ENCODE measurements around the gene SLC39A12.
A peak's percentile ranks its signal among the peaks of the same experiment; 100 is the strongest.

Gene SLC39A12

DNA sequence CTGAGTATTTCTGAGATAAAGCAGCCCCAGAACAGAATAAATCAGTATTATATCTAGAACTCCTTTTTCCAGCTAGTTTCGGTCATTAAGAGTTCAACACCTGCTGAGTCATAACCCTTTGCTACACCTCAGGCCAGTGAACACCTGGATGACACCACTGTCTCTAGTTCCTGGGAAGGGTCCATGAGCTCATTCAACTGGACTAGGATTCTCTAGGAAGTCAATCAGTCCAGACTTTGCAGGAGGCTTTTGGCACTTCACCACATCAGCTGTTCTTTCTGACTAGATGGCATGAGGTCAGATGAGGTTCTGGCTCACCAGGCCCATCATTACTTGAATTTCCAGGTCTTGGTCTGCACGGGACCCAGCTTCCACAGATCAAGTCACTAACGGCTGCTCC lies 11.7 kb downstream of the SLC39A12 start:
- DNase-seq (ENCODE audit: low read depth, low spot score) = no peak

DNA sequence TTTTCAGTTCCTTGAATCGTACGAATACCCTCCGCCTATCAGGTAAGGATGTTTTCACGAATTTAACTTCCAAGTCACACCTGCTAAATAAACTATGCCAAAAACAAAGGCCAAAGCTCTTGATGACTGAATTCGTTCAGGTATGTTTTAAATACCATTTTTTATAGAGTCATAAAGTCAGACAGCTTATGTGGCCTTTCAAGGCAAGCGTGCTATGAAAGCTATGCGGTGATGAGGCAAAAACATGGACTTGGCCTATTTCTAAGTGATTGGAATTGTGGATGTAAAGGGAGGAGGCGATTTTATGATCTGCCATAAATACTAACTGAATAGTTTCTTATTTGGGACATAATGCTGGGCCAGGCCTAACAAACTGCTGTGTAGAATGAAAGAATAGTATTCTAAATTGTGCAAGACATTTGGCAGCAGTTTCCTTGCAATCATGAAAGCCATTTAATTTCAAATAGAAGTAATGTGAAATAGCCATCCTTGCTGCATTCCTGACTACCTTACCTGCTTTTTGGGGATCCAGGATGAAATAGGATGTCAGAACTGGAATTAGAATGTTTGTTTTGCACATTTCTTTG lies 14.0 kb downstream of the SLC39A12 start:
- DNase-seq (ENCODE audit: low read depth, low spot score) = no peak

DNA sequence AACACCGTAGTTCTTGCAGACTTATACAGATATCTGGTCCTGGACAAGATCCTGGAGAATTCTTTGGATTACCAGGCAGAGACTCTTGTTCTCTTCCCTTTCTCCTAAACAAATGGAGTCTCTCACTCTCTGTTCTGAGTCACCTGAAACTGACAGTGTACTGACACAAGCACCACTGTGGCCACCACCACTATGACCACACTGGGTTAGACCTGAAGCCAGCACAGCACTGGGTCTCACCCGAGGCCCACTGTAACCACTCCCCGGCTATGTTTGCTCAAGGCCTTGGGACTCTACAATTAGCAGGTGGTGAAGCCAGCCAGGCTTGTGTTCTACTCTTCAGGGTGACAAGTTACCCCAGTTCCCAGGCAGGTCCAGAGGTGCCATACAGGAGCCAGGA lies 22.8 kb downstream of the SLC39A12 start:
- DNase-seq (ENCODE audit: low read depth, low spot score) = no peak

DNA sequence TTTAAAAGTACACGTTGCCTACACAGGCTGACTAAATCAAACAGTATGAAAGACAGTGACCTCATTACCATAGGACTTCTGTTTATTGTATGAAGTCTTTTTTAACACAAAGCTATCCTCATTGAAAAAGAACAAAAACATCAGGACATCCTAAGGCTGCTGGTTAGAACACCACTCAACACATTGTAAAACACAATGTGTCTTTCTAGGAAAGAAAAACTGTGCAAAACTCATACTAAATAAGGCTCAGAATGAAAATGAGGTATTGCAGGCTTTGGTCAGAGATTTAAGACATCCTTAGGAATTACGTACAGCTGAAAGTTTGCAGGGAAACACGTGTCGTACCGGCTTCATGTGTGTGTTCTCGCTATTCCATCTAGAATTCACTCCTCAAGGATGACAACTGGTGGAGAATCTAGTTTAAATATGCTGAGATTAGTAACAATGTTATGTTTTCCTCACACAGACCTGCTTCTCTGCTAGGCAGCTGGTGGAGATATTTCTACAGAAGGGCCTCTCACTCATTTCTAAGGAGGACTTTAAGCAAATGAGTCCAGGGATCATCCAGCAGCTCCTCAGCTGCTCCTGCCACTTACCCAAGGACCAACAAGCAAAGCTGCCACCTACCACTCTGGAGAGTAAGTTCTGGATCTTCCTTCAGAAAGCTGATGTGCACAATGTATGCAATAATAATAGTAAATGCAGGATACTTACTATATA lies 29.3 kb downstream of the SLC39A12 start:
- no peak for DNase-seq (ENCODE audit: low read depth, low spot score)

DNA sequence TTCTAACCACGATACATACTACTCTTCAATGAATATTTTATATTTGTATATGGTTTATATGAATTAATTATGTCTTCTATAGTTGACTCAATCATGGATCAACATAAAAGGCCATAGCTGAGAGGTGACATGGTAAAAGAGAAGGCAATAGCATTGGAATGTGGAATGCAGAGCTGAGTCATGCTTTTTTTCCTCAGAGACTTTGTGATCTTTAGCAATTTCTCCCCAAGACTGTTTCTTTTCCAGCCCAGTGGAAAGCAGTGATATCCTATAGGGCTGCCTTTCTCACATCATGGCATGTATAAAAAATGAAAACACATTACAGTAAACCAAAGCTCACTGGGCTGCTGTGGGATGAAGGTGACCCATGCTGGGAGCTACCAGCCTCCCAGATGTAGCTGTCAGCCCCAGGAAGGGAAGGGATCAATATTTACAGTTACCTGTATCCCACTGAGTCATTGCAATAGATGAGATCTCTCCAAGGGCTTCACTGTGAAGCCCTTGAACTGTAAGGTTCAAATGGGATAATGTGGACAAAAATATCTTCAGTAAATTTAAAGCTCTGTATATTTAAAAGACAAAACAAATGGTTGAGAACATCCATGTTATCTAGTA lies 30.2 kb downstream of the SLC39A12 start:
- peak; percentile 41 for DNase-seq (ENCODE audit: low read depth, low spot score)

DNA sequence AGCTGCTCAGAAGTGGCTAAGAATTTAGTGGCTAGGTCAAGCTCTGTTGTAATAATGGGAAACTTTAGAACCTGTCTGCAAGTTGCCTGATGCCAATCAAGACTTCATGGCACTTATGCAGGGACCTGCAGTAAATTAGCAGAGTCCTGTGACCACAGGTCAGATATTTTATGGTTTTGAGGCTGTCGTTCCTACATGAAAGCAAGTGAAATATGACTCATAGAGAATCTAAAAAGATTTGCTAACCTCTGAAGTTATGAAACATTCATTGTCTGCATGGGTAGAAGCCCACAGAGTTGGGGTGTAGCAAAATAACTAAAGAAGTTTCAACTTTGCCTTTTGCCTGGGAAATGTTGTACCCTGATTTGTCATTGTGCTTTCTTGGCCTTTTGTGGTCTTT lies 32.3 kb downstream of the SLC39A12 start:
- no peak for DNase-seq (ENCODE audit: low read depth, low spot score)

DNA sequence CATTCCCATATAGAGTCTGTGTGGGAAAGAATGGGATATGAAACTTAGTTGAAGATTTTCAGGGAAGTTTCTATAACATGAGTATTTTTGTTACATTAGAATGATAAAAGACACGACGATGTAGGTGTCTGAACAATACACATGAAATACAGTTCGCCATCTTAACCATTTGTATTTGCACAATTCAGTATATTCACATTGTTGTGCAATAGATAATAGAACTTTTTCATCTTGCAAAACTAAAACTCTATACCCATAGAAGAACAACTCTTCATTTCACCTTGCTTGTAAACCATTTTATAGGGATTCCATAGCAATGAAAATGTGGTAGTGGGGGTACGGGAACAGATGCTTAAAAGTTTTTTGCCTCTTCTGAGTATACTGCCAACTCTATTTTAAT lies 32.8 kb downstream of the SLC39A12 start:
- DNase-seq (ENCODE audit: low read depth, low spot score) = no peak

DNA sequence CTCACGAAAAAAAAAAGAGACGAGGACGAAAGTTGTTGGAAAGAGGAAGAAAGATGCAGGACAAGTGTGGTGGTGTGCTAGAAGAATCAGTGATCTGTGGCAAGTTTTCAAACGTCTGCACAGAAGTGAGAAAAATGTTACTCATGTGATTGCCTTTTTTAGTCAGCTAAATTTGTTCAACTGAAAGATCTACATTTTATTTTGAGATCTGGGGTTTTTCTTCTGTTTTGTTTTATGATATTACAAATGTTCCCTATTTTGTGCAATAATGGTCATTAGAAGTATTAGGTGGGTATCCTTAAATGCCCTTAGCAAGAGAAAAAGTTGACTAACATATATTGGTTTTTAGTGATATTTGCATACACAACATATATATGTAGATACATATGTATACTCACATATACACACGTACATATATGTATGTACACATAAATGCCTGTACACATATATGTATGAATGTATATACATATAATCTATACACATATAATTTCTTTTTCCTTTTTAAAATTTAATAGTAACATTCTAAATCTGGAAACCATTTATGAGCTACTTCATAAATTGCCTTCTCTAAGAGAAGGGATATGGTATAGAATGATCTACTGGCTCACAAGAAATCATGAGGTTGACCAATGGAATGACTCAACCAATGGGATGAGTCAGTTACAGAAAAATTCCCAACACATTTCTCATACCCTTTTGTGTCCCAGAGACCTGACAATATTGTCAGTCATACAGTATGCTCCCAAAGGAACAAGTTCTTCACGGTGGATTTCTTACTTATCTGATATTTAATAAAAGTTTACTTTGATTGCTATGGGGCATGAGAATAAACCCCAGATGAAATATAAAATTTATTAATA lies 38.4 kb downstream of the SLC39A12 start:
- DNase-seq (ENCODE audit: low read depth, low spot score) = no peak

DNA sequence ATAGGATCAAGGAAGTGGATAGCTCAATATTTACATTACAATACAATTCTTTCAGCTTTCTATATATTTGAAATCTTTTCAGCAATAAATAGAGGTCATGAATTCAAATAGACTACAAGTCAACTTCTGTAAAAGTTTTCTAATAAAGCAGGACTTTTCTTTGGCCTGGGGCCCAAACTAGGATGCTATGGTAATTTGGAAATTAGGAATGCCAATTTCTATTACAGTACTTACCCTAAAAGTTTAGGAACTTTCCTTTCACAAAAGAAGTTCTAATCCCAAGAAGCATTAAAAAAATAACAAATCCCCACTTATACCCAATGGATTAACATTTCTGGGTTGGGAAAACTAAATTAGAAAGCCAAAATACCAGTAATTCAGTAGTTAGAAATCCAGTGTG lies 40.5 kb downstream of the SLC39A12 start:
- no peak for DNase-seq (ENCODE audit: low read depth, low spot score)

DNA sequence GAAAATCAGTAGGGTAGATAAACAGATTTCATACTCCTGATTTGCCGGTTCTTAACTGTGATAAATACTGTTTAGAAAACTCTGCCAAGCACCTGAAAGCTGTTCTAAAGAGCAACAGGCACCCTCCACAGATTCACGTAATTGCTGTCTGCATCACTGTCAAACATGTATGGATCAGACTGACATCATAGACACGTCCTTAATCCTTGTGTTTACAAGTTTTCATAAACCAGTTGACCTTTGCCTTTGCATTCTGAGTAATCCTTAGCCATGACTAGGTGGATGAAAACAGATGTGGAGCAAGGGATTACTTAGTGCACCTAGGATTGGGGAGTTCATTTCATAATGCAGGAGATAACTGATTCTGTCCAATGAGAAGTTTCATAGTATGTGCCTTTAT lies 41.6 kb downstream of the SLC39A12 start:
- no peak for DNase-seq (ENCODE audit: low read depth, low spot score)

DNA sequence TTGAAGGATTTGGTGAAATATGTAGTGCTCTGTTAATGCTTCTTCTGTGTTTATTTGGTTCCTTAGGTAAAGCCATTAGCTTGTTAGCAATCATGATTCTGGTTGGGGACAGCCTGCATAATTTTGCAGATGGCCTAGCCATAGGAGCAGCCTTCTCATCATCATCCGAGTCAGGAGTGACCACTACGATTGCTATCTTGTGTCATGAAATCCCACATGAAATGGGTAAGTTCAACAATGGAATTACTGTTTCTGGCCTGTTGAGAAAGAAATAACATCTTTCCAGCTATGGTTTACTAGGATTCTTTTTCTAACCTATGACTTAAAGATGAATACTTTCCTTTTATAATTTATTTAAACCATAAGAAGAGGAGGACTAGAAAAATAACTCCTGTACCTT lies 48.9 kb downstream of the SLC39A12 start:
- DNase-seq (ENCODE audit: low read depth, low spot score) = no peak

DNA sequence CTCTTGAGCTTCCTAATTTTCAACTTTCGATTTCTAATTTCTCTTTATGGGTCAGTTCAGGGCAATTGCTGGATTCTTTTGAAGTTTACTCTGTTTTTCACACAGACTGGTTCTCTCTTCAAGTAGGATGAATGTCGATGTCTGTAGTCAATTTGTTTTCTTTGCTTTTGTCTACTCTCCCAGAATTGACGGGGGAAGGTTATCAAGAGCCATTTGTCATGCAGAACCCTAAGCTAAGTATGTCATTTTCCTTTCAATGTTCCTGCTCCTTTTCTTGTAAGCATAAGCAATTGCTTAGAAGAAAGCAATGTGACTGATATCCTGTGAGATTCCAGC lies 53.7 kb downstream of the SLC39A12 start:
- DNase-seq (ENCODE audit: low read depth, low spot score) = no peak

DNA sequence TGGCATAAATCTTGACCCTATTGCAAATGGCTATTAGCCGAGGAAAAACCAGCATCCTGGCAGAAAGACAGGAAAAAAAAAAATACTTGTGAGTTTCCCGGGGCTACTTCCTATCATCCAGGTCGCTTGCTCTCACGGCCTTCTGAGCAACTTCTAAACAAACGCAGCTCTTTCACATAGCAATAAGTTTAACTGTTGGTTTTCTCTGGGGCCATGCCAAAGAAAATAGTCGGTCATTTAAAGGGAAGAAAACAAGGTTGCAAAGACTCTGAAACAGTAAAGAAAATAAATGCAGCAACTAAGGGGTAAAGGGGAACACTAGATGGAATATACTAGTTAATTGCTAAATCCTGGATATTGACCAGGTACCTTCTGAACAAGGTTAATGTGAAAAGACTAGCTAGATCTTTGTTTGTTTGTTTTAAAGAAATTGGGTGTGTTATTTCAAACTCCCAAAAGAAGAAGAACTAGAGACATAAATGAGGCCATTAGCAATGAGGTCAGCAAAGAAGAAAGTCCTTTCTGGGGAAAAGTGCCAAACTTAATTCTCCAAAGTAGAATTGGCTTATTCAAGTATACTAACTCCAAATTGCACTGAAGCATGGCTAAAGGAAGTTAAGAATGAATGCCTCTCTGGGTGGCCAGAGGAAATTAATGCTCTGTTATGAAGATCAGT lies 54.2 kb downstream of the SLC39A12 start:
- peak; percentile 84 for DNase-seq (ENCODE audit: low read depth, low spot score)

DNA sequence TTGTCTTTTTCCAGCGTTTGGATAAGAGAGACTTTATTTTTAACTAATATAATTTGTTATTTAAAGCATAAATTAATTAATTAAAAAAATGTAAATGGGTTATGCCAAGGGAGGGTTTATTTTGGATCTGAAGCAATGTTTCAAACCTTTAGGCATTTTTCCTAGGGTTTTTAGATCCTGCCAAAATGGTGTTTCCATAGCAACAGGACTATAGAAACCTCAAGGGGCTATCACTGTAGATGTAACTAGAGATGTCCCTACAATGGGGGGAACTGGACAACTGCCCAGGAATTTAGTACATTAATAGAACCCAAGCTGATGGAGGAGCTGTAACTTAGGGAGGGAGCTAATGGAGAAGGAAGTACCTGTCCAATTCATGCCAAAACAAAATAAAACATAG lies 57.3 kb downstream of the SLC39A12 start:
- DNase-seq (ENCODE audit: low read depth, low spot score) = no peak

DNA sequence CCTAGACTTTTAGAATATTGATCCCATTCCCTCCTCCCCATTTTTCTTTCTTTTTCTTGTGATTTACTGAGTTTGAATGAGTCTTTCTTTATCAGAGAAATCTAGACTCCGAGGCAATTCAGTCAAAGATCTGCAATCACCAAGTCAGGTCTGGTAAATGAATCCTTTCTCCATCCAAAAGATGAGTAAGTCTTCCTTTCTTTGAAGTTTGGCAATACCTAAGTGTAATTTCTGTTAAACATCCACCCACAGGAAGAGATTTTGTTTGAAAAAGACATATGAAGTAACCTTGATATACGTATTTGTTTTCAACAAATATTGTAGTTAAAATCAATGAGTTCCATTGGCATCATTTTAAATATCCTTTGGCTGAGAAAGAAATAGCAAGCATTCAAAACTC lies 58.3 kb downstream of the SLC39A12 start:
- DNase-seq (ENCODE audit: low read depth, low spot score) = no peak

DNA sequence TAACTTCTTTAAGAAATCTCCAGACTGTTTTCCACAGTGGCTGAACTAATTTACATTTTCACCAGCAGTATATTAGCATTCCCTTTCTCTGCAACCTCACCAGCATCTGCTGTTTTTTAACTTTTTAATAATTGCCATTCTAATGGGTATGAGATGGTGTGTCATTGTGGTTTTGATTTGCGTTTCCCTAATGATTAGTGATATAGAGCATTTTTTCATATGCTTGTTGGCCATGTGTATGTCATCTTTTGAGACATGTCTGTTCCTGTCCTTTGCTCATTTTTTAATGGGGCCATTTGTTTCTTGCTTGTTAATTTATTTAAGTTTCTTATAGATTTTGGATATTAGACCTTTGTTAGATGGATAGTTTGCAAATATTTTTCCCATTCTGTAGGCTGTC lies 68.8 kb downstream of the SLC39A12 start:
- no peak for DNase-seq (ENCODE audit: low read depth, low spot score)

DNA sequence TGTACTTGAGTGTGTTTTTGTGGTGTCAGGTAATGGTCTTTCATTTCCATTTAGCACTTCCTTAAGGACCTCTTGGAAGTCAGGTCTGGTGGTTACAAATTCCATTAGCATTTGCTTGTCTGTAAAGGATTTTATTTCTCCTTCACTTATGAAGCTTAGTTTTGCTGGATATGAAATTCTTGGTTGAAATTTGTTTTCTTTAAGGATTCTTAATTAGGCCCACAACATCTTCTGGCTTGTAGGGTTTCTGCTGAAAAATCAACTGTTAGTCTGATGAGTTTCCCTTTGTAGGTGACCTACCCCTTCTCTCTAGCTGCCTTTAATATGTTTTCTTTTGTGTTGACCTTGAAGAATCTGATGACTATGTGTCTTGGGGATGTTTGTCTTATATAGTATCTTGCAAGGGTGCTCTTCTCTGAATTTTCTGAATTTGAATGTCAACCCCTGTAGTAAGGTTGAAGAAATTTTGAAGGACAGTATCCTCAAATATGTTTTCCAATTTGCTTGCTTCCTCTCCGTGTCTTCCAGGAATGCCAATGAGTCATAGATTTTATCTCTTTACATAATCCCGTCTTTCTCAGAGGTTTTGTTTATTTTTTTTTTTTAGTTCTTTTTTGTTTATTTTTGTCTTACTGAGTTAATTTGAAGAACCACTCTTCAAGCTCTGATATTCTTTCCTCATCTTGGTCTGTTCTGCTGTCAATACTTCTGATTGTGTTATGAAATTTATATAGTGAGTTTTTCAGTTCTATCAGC lies 70.2 kb downstream of the SLC39A12 start:
- no peak for DNase-seq (ENCODE audit: low read depth, low spot score)

DNA sequence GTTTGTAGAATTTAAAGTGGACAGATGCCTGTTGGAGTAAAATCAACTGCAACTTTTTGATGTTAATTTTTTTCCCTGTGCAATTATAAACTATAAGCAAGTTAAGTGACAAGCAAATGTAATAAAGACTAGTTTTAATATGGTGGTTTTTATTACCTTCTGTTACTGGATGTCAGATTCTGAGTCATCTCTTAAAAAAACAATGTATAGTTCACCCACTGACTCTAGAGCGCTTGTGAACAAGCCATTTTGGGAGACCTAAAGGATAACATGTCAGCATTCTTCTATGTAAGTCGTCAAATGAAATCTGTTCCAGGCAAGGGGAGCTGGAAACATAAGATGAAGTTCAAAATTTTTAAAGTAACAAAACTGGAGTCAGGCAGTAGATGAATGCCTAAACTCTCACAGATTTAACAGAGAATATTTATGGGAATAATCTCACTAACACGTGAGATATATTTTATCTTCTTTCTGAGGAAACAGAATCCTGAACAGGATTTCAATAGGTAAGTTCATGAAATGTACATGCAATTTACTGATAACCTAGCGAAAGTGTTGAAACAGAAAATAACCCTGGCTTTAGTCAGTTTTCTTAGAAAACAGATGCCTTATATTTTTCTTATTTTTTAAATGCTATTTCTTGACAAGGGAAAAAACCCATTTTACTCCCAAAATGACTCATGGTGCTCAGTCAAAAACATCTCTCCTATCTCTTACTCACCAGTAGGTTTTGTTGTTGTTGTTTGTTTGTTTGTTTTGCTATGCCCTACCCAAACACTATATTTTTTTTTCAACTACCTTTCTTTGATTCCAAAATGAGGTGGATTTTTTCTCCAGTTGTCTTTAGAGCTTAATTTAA lies 91.7 kb downstream of the SLC39A12 start:
- no peak for DNase-seq (ENCODE audit: low read depth, low spot score)

DNA sequence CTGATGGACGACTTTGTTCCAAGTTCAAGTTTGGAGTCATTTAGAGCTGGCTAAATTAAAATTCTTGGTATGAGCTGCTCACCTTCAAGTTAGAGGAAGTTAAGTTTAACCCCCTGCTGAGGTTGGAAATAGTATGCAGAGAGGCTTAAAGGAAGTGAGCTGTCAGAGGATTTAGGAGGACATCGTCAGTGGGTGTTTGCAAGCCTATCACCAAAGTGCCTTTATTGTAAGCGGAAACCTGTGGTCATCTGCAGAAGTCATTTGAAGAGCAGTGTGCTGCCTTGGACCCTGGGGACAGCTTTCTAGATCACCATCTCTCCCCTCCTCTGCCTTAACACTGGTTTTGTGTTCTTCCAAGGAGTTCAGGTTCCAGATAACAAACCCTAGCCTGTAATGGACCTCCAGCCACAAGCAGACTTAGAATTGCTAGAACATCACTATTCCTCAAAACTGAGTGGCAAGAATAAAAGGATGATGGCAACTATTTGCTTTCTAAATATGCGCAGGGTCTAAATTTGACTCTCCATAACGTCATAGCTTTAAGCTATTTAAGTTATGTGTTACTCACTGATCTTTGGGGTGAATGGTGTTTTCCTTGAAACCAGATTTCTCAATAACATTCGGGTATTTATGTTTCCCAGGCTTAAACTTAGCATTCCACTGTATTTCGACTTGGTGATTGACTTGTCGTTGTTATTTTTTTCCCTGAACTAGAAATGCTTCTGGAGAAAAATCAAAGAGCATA lies 93.4 kb downstream of the SLC39A12 start:
- DNase-seq (ENCODE audit: low read depth, low spot score) = peak; percentile 39

DNA sequence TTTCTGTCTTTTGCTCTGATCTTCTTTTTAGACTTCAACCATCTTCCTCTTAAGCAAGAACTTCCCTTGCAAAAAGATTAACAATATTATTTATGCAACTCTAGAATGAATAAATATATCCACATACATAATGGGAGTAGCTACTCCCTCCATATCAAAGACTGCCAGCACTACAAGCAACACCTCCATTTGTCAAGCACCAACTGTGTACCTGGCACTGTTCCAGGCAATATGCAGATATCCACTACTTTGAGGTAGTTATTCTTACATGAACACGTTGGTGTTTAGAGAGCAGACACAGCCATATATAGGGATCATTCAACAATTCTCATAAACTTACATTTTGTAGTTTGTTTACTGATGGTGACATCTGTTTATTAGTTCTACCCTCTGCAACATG lies 104.9 kb downstream of the SLC39A12 start:
- DNase-seq (ENCODE audit: low read depth, low spot score) = no peak
